GM19351 (cell line): ENCODE results near the gene MERTK.

Experiments
- ATAC-seq: cut with Tn5 transposase; IDR thresholded peaks from one replicate; pipeline ENCODE4 v1.9.1; 2021; ENCODE audit warnings: mild to moderate bottlenecking, moderate library complexity; ENCODE audit not compliant: unreplicated experiment

MERTK gene

GRCh38 chr2:112005406-112006075, 107.1 kb downstream of the MERTK start:
- no peak for ATAC-seq

- ATAC-seq: no peak
Observed at GRCh38 chr2:112006076-112006410, 107.6 kb downstream of the MERTK start.

- no peak for ATAC-seq
Observed at GRCh38 chr2:112007493-112007892, 109.1 kb downstream of the MERTK start.

GRCh38 chr2:112008910-112009485, 110.6 kb downstream of the MERTK start:
- no peak for ATAC-seq

GRCh38 chr2:112010751-112011150, 112.3 kb downstream of the MERTK start:
- ATAC-seq: no peak

- ATAC-seq: no peak
Observed at GRCh38 chr2:112012556-112012955, 114.1 kb downstream of the MERTK start.

GRCh38 chr2:112018846-112019245, 120.4 kb downstream of the MERTK start:
- ATAC-seq: no peak

- no peak for ATAC-seq
Observed at GRCh38 chr2:112019569-112019982, 121.2 kb downstream of the MERTK start.

- ATAC-seq: no peak
Observed at GRCh38 chr2:112020561-112020960, 122.2 kb downstream of the MERTK start.

- no peak for ATAC-seq
Observed at GRCh38 chr2:112021290-112021689, 122.9 kb downstream of the MERTK start.

GRCh38 chr2:112021781-112022231, 123.4 kb downstream of the MERTK start:
- no peak for ATAC-seq

GRCh38 chr2:112023707-112024106, 125.3 kb downstream of the MERTK start:
- no peak for ATAC-seq

- no peak for ATAC-seq
Observed at GRCh38 chr2:112024231-112024630, 125.8 kb downstream of the MERTK start.

- ATAC-seq: no peak
Observed at GRCh38 chr2:112024896-112025491, 126.6 kb downstream of the MERTK start.

GRCh38 chr2:112026509-112026908, 128.1 kb downstream of the MERTK start:
- ATAC-seq: no peak

GRCh38 chr2:112027767-112028166, 129.4 kb downstream of the MERTK start:
- no peak for ATAC-seq

GRCh38 chr2:112029164-112029563, 130.8 kb downstream of the MERTK start:
- ATAC-seq: no peak

- no peak for ATAC-seq
Observed at GRCh38 chr2:112031473-112032223, 133.2 kb downstream of the MERTK start.

- no peak for ATAC-seq
Observed at GRCh38 chr2:112032224-112032586, 133.8 kb downstream of the MERTK start.

GRCh38 chr2:112032689-112033465, 134.5 kb downstream of the MERTK start:
- no peak for ATAC-seq

- no peak for ATAC-seq
Observed at GRCh38 chr2:112033600-112033999, 135.2 kb downstream of the MERTK start.
